ENCODE measurements around the gene SRPX.

SRPX gene

DNA sequence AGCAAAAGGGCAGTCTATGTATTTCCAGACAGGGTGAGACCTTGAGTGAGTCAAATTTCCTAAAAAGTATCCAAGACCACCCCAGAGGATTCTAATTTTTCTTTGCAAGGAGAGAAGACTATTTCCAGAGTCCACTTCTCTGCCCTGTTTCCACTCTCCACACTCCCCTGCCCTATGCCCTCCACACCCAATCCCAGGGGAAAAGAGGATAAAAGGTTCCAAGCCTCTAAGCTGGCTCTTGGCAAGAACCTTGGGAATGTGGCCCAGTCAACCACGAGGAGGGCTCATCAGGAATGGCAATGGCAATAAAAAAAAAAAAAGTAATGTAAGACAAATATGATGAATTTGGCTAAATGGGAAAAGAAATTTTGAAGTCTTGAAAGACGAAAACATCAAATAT is 65.9 kb downstream of the SRPX start:
- no peak overlapping the region for H3K4me3 ChIP-seq (ENCODE audit: low read depth, low read length)
- CTCF ChIA-PET, result interaction anchor here (1.1 to 1.3 kb wide), 2 partner anchors 12 to 139 kb away, joined by 3 to 4 read pairs; no protein-coding TSS in a partner anchor
- no peak for DNase-seq (ENCODE audit: low read depth, low spot score)
- no peak for TF ChIP-seq CTCF (IDR thresholded peaks at IDR 0.05; ENCODE audit: insufficient read depth, low read length, missing control alignments)
- POLR2A ChIA-PET, result no interaction called here

GRCh38 chrX:38154340-38154739 is 66.3 kb downstream of the SRPX start:
- no peak for TF ChIP-seq CTCF (IDR thresholded peaks at IDR 0.05; ENCODE audit: insufficient read depth, low read length, missing control alignments)
- DNase-seq (ENCODE audit: low read depth, low spot score), result no peak
- ChIA-PET CTCF (interaction anchor here (1.1 to 1.3 kb wide), 2 partner anchors 12 to 140 kb away, joined by 3 to 4 read pairs; no protein-coding TSS in a partner anchor), POLR2A (no interaction called here)
- no peak overlapping the region for H3K4me3 ChIP-seq (ENCODE audit: low read depth, low read length)

DNA sequence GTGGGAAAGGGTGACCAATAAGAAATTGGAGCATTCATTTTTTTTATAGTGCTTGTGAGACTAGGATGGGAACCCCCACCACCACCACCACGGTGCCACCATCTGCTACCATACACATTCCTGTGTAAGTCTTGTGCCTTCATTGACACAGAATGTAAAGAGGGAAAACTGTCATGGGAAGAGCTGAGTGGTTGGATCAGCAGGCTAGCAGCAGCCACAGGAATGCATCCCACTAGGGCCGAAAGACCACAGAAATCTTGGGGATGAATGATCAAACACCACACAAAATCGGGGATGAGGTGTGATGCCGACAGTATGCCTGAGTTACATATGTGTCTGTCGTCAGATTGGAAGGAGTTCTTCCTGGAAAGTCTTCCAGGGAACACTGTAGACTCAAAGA is 69.2 kb downstream of the SRPX start:
- ChIA-PET POLR2A (no interaction called here), CTCF (interaction anchor here (1.2 to 4.9 kb wide), 3 partner anchors 11 to 20 kb away, joined by 3 to 28 read pairs (median 5); no protein-coding TSS in a partner anchor)
- no peak overlapping the region for H3K4me3 ChIP-seq (ENCODE audit: low read depth, low read length)
- TF ChIP-seq CTCF (IDR thresholded peaks at IDR 0.05; ENCODE audit: insufficient read depth, low read length, missing control alignments), result no peak
- peak; percentile 54 for DNase-seq (ENCODE audit: low read depth, low spot score)

DNA sequence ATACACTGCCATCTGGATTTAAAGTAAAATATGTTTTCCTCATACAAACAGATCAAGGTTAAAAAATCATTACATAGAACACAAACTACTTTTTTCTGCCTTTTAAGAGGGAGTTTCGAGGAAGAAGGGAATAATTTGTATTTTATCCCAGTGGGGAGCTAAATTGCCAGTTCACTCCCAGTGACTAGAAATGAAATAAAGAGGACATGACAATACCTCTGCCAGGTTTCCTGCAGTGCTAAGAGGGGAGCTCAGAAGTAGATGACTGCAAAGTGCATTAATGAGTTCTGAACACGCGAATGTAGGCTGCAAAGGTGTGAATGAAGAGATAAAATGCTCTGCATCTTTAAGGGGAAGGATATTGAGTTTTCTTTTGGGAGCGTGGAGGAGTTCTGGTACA is 69.7 kb downstream of the SRPX start:
- TF ChIP-seq CTCF (IDR thresholded peaks at IDR 0.05; ENCODE audit: insufficient read depth, low read length, missing control alignments), result no peak
- ChIA-PET CTCF (interaction anchor here (1.2 to 4.9 kb wide), 3 partner anchors 12 to 20 kb away, joined by 3 to 28 read pairs (median 5); no protein-coding TSS in a partner anchor), POLR2A (no interaction called here)
- DNase-seq (ENCODE audit: low read depth, low spot score), result no peak
- H3K4me3 ChIP-seq (ENCODE audit: low read depth, low read length), result no peak overlapping the region

DNA sequence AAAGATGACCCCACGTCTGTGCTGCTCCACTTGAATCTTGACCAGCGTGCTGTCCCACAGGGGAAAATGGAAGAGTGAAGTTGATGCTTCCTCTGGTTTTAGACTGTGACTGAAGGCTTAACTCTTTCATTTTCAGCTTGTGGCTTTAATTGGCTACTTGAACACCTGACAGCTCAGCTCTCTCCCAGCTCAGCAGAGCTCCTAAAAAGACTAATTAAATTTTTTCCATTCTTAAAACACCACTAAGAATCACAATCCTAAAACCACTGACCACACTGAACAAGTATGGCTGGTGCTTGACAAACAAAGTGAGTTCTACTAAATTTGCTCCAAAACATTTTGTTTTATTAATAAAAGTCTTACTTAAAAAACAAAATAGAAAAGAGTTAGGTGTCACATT is 71.7 kb downstream of the SRPX start:
- DNase-seq (ENCODE audit: low read depth, low spot score), result no peak
- ChIA-PET CTCF (interaction anchor here (4.9 kb wide), 1 partner anchor 18 kb away, joined by 28 read pairs; no protein-coding TSS in a partner anchor), POLR2A (no interaction called here)
- no peak overlapping the region for H3K4me3 ChIP-seq (ENCODE audit: low read depth, low read length)
- no peak for TF ChIP-seq CTCF (IDR thresholded peaks at IDR 0.05; ENCODE audit: insufficient read depth, low read length, missing control alignments)

GRCh38 chrX:38142610-38143009 is 78.1 kb downstream of the SRPX start:
- DNase-seq (ENCODE audit: low read depth, low spot score), result peak; percentile 16
- TF ChIP-seq CTCF (IDR thresholded peaks at IDR 0.05; ENCODE audit: insufficient read depth, low read length, missing control alignments), result no peak
- no peak overlapping the region for H3K4me3 ChIP-seq (ENCODE audit: low read depth, low read length)
- ChIA-PET POLR2A (no interaction called here), CTCF (no interaction called here)
